Activated CD8-positive, alpha-beta memory T cell treated with anti-CD3 and anti-CD28 coated beads for 24 hours (primary cell): Measurements from ENCODE around the gene SEBOX.
A peak's percentile ranks its signal among the peaks of the same experiment; 100 is the strongest.
"Not testable (repeated sequence)": the region's sequence is repeated elsewhere in the genome, so short reads cannot be mapped to it uniquely, and the experiment has no call there.

Experiments used
- DNase-seq: peaks from one replicate; pipeline ENCODE4 v3.0.0-alpha.2; 2020

Gene SEBOX

DNA sequence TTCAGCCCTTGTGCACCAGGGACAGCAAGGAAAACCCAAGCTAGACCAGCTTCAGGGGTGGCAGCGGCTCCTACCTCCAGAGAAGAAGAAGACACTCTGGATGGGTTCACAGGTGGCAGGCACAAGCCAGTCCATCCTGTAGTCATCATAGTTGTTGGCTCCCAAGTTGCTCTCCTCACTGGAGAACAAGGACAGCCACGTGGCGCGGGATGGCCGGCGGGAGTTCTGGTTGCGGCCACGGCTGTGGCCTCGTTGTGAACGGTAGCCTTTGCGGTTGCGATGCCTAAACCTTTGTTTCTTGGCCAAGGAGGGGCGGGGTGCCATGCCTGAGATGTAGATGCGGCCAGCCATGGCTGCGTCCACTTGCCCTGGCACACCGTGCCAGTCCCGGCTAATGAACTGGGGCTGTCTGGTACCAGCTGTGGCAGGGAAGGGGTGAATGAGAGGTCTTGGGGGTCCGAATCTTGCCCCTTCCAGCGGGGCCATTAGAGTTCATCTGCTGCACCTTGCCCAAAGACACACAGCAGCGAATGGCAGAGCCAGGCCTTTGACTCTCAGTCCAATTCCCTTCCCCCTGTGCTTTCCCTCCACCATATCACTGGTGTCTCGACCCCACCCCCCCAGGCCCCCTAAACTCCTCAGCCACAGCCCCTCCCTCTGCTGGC is 2.8 kb upstream of the SEBOX start:
- DNase-seq, result no peak

GRCh38 chr17:28366605-28367004 is 1.6 kb upstream of the SEBOX start:
- no peak for DNase-seq

DNA sequence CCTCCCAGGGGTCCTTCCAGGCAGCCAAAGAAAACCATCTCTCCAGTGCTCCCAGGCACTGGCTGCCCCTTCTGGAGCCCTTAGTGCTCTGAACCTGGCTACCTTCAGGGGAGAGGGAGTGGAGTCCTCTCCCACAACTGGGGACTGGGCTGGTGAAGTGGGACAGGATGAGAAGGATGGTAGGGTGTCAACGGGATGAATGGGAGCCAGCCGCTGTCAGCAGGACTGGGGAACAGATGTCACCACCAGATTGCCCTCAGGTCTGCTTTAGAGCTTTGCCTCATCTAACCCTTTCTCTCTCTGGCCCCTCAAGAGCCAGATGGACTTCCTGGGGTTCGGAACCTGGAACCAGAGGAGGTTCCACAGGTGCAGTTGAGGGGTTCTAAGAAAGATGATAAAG is 488 bp upstream of the SEBOX start:
- no peak for DNase-seq

- DNase-seq, result no peak
Observed at GRCh38 chr17:28363776-28364650, 986 bp downstream of the SEBOX start.

DNA sequence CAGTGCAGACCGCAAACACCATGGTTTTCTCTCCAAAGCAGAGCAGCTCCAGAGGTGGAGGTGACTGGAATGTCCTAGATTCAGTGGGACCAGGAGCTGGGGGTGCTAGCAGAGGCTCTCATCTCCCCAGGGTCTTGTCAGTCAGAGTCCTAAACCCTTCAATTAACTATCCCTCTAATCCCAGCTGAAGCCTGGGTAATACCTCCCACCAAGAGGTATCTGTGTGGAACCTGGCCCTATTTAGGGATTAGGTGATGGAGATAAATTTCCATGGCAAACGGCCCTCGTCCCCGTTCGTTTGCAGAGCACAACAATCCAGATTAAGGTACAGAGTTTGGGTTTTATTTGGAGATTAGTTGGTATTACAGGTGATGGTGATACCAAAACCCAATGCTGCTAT is 1.8 kb downstream of the SEBOX start:
- DNase-seq, result no peak

DNA sequence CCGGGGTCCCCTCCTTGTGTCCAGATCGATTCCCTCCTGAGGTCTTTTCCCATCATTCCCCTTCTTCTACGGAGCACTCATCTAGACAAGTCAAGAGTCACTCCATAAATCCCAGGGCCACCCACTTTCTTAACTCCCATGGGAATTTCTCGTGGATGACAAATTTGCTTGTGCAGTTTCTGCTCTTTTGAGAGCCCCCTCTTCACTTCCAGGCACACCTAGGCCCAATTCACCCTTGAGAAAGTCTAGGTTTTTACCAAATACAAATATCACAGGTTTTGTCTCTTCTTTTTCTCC is 7.2 kb downstream of the SEBOX start:
- no peak for DNase-seq

GRCh38 chr17:28357061-28357900 is 7.7 kb downstream of the SEBOX start, which contains the start of gene POLDIP2:
Gene POLDIP2 (minus strand): TSS chr17:28357527. CDS start chr17:28357448, 79 bp downstream.
- DNase-seq, result peak; percentile 97

DNA sequence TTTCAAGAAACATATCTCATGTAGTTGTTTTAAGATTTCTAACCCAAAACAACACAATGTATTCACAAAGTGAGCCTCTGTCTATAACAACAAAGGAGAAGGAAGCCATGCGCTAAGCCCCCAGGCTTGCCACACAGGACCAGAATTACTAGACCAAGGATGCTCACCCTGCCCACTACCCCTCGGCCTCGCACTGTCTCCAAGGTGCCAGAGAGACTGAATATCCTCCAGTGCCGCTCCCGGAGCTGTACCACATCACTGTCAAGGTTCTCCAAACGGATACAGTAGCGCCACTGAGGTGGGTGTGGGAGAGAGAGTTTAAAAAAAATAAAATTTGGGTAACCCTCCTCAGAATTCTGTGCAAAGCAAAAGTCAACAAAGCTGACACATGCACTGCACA is 14.7 kb downstream of the SEBOX start:
- no peak for DNase-seq

DNA sequence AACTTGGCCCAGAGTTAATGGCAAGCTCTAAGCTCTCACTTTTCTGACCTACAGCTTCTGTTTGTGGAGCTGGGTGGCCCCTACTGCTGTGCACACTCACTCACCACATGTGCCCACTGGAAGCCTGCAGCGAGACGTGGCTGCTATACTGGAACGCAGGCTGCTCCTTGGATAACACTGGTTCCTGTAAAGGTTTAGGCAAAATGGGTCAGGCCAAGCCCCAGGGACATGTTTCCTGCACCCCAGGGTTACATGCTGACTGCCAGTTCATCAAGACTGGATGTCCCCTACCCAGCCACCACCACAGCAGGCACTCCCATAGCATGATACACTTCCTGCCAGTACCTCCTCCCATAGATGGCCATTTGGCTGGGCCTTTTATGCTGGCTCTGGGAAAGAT is 16.0 kb downstream of the SEBOX start:
- DNase-seq, result no peak

DNA sequence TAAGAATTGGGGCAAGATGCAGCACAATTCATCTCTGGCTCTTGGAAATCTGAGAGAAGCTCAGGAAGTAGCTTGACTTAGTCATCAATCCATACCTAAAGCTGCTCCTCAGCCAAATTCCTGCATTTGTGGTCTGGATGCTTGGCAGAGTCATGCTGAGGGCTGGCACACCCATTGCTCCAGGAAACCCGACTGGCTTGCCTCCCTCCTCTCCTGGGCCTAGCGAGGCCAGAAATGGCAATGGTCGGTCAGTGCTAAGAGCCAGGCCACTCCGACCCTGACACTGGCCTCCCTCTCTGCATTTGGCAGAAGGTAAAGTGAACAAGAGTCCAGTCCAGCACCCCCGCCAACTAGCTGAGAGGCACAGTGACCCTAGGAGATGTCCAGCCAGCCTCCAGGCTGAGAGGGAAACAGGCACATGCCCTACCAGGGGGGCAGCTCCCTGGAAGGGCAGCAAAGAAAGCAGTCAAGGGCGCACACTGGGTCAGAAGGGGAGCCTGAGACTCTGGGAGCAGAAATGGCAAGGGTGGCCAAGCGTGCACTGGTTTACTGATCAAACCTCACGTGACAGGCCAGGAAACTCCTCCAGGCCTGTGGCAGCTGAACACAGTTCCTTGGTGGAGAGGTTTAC is 17.6 kb downstream of the SEBOX start:
- DNase-seq, result no peak

DNA sequence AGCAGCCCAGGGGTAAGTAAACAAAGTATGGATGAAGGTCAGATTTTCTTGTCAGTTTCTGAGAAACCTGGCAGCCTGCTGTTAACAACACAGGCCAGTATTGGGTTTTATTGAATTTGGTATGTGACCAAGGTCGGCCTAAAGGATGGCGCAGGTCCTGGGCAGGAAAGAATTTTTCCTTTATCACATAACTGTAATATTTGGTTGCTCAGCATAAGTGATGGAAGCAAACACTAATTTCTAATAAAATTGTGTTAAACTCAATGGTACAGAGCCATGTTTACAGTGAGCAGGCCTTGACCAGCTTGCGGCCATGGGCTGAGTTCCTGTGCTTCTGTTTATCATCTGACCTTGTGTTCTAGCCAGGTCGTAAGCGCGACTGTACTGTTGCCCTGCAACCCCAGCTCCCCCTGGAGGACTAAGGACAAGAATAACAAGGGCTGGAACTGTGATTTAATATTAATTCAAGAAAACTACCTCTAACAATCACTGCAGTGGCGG is 18.2 kb downstream of the SEBOX start:
- DNase-seq, result no peak

DNA sequence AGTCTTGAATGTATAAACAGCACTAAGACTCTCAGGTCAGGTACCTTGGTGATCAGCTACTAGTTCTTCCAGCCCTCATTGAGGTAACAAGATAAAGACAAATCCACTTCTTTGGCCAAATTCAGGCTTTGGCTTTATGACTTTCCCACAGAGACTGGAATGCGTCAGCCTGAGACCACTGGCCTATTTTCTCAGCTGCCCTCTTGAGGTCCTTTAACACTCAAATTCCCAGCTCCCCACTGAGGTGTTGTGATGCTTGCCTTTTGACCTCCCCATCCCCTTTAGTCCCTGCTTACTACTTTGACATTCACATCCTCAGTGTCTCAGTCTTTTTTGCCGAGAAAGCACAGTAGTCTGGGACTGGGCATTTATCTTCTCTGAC is 18.8 kb downstream of the SEBOX start:
- DNase-seq, result no peak

GRCh38 chr17:28345419-28346198 is 19.4 kb downstream of the SEBOX start:
- DNase-seq, result no peak

DNA sequence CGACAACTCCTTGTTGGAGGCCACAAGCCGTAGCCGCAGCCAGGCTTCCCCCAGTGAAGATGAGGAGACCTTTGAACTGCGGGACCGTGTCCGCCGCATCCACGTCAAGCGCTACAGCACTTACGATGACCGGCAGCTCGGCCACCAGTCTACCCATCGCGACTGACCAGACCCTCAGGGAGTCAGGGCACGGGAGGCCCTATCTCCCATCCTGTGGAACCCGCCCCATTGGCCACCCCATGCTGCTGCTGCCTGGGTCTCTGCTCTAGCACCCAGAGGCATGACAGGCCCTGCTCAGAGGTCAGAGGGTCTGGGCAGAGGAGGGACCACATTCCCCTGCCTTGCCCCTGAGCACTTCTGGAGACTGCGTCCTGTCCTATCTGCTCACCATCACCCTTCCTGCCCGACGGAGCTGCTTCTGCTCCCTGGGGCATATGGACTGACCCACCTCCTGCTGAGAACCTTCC is 20.5 kb downstream of the SEBOX start:
- no peak for DNase-seq

GRCh38 chr17:28344011-28344410 is 21.0 kb downstream of the SEBOX start:
- no peak for DNase-seq

GRCh38 chr17:28343491-28343932 is 21.5 kb downstream of the SEBOX start:
- DNase-seq, result no peak

DNA sequence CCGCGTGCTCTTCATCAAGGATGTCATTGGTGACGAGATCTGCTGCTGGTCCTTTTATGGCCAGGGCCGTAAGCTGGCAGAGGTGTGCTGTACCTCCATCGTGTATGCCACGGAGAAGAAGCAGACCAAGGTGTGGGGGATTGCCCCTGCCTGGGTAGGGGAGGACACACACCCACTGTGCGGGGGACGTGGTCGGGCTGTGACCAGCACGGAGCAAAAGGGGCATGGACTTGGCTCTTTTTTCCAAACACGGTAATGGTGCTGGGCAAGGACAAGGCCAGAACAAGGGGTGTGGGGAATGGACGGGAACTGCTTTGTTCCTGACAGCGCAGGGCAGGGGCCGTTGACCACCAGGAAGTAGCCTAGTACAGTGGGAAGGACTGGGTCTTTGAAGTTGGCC is 22.7 kb downstream of the SEBOX start:
- DNase-seq, result no peak

DNA sequence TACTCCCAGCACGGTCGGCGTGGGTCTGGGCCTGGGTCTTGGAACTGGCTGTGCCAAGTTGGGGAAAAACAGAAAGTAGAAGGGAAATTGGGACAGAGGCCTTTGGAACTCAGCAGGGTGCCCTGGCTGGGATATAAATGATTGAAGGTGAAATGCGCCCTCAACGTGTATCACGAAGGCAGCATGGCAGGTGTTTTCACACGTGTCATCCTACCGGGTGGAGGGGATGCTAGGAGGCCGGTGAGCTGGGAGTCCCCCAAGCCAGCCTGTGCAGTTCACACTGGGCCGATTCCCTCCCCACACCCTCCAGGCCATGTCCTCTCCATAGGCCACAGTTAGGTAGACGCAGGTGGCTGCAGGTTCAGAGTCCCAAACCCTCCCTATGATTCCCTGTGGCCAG is 23.5 kb downstream of the SEBOX start:
- no peak for DNase-seq

DNA sequence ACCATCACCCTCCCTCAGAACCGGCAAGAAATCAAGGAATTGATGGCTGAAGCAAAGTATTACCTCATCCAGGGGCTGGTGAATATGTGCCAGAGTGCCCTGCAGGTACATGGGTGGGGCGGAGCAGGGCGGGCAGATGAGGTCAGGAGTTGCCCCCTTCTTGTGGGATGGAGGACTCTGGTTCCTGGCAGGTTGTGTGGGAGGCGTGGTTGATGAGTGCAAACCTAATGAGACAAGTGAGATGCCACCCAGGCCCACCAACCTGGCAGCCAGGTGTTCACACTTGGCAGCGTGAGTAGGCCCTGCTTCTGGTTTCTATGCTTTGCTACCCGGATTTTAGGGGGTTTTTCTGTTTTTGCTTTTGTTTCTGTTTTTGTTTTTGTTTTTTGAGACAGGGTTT is 24.6 kb downstream of the SEBOX start:
- DNase-seq, result no peak

DNA sequence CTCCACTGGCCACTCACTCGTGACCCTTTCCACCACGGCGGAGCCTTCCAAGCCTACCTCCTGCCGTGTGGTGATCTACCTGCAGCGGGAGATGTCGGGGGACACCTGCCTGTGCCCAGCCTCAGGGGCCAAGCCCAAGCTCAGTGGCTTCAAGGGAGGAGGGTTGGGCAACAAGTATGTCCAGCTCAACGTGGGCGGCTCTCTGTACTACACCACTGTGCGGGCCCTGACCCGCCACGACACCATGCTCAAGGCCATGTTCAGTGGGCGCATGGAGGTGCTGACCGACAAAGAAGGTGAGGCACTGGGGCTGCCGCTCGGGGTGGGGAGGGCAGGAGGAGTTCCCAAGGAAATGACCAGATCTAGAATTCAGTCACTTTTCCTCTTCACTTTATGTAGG is 25.6 kb downstream of the SEBOX start:
- DNase-seq, result no peak

DNA sequence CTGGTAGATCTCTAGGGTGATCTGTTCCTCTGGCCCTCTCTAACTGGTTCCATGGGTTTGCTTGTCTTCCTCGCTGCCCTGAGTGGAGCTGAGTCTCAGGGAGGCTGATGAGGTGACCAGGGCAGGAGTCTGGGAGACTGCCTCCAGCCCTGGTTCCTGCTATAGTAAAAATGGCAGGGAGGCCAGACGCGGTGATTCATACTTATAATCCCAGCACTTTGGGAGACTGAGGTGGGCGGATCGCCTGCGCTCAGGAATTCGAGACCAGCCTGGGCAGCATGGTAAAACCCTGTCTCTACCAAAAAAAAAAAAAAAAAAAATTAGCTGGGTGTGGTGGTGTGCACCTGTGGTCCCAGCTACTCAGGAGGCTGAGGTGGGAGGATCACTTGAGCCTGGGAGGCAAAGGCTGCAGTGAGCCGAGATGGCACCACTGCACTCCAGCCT is 26.2 kb downstream of the SEBOX start:
- DNase-seq, result not testable (repeated sequence)
